GM12801 (cell line): ENCODE data around the gene MIEN1.

Source experiments
- TF ChIP-seq, protein P1 (sequence below): IDR thresholded peaks from one replicate; pipeline ENCODE4 v1.5.1; 2011; ENCODE audit warnings: control low read depth; ENCODE audit not compliant: insufficient read length; ENCODE audit errors: extremely low read depth

The MIEN1 gene

DNA sequence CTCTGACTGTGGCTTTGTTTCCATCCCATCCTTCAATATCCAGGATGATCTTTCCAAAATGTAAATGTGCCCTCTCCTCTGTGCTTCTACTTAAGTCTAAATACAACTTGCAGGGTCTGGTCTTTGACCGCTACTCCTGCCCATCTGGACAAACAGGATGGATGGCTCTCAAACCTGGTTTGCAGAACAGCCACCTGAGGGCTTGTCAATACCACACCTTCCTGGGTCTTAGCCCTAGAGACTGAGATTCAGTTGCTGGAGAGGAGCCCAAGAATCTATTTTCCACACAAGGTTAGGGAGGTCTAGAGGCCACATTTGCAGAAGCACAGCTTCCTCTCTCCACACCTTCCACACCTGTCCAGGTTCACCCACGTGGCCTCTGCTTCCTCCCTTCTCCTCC lies 5.5 kb upstream of the MIEN1 start:
- TF ChIP-seq, protein P1, sequence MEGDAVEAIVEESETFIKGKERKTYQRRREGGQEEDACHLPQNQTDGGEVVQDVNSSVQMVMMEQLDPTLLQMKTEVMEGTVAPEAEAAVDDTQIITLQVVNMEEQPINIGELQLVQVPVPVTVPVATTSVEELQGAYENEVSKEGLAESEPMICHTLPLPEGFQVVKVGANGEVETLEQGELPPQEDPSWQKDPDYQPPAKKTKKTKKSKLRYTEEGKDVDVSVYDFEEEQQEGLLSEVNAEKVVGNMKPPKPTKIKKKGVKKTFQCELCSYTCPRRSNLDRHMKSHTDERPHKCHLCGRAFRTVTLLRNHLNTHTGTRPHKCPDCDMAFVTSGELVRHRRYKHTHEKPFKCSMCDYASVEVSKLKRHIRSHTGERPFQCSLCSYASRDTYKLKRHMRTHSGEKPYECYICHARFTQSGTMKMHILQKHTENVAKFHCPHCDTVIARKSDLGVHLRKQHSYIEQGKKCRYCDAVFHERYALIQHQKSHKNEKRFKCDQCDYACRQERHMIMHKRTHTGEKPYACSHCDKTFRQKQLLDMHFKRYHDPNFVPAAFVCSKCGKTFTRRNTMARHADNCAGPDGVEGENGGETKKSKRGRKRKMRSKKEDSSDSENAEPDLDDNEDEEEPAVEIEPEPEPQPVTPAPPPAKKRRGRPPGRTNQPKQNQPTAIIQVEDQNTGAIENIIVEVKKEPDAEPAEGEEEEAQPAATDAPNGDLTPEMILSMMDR: no peak

DNA sequence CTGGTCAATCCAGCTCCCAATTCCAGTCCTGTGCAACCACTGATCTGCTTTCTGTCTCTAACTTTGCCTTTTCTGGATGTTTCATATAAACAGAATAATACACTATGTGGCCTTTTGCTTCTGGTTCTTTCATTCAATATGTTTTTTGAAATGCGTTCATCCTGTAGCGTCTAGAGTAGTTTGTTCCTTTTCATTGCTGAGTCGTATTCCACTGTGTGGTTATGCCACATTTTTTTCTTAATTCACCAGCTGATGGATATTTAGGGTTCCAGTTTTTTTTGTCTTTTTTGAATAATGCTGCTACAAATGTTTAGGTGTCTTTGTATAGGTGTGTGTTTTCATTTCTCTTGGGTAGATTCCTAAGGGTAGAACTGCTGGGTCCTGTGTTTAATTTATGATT lies 2.3 kb upstream of the MIEN1 start:
- TF ChIP-seq, protein P1: no peak

DNA sequence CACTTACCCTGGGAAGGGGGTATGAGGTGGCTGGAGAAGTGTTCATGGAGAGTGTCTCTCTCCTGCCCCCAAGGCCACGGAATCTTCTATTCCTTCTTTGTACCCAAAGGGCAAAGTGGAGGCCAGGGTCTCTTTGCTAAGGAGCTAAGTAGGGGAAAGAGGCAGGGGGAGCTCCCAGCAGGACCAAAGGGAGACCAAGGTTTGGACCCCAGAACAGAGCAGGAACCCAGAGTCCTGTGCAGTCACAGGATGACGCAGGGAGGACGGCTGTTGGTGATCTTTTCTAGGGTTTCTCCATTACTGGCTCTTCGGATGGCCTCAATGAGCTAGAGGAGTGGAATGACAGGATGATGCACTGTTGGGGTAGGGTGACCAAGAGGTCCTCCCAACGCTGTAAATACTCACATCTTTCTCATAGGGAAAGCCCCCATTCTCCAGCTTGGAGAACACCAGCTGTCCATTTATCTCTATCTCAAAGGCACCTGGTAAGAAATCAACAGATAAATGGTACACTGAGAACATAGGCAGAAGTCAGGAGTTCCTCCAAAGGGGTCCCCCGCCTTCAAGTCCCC lies 966 bp downstream of the MIEN1 start:
- TF ChIP-seq, protein P1: no peak

DNA sequence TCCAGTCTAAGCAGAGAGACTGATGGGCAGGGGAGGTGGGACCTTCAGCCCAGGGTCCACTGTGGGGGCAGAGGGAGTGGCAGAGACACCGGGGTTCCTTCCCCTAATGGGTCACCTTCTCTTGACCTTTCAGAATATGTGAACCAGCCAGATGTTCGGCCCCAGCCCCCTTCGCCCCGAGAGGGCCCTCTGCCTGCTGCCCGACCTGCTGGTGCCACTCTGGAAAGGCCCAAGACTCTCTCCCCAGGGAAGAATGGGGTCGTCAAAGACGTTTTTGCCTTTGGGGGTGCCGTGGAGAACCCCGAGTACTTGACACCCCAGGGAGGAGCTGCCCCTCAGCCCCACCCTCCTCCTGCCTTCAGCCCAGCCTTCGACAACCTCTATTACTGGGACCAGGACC lies 2.8 kb downstream of the MIEN1 start:
- TF ChIP-seq, protein P1: no peak

DNA sequence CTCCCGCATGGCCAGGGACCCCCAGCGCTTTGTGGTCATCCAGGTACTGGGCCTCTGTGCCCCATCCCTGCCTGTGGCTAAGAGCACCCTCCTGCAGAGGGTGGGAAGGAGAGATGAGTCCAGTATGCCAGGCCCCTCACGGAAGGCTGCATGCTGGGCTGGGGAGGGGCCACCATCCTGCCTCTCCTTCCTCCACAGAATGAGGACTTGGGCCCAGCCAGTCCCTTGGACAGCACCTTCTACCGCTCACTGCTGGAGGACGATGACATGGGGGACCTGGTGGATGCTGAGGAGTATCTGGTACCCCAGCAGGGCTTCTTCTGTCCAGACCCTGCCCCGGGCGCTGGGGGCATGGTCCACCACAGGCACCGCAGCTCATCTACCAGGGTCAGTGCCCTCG lies 3.7 kb downstream of the MIEN1 start:
- TF ChIP-seq, protein P1: no peak

DNA sequence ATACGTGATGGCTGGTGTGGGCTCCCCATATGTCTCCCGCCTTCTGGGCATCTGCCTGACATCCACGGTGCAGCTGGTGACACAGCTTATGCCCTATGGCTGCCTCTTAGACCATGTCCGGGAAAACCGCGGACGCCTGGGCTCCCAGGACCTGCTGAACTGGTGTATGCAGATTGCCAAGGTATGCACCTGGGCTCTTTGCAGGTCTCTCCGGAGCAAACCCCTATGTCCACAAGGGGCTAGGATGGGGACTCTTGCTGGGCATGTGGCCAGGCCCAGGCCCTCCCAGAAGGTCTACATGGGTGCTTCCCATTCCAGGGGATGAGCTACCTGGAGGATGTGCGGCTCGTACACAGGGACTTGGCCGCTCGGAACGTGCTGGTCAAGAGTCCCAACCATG lies 5.6 kb downstream of the MIEN1 start:
- TF ChIP-seq, protein P1: no peak

DNA sequence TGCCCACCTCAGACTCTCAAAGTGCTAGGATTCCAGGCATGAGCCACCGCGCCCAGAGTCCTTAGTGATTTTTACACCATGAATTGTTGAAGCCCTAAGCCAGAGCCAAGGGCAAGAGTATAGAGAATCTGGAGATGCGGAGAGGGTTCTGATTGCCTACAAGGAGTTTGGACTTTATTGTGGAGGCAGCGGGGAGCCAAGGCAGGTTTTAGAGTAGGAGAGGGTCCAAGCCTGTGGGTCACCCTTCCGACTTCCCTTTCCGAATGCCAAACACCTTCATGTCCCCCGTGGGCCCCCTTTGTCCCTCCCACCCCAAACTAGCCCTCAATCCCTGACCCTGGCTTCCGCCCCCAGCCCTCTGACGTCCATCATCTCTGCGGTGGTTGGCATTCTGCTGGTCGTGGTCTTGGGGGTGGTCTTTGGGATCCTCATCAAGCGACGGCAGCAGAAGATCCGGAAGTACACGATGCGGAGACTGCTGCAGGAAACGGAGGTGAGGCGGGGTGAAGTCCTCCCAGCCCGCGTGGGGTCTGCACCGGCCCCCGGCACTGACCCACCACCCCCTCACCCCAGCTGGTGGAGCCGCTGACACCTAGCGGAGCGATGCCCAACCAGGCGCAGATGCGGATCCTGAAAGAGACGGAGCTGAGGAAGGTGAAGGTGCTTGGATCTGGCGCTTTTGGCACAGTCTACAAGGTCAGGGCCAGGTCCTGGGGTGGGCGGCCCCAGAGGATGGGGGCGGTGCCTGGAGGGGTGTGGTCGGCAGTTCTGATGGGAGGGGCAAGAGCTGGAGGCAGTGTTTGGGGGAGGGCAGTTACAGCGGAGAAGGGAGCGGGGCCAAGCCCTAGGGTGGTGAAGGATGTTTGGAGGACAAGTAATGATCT lies 7.1 kb downstream of the MIEN1 start:
- TF ChIP-seq, protein P1: no peak
